Retinal pigment epithelial cell (primary cell): ENCODE measurements around the gene GNA12.
"Not testable (repeated sequence)": the region's sequence is repeated elsewhere in the genome, so short reads cannot be mapped to it uniquely, and the experiment has no call there.

Experiments used
- DNase-seq: peaks from one replicate; pipeline ENCODE4 v3.0.0-alpha.2; 2010; ENCODE audit warnings: low read depth
- H3K4me3 ChIP-seq: 2 replicates; pipeline ENCODE4 v1.5.1; 2011; ENCODE audit warnings: mild to moderate bottlenecking, low read length, control low read depth, moderate library complexity
- TF ChIP-seq, protein P1 (sequence below): conservative IDR thresholded peaks from 2 replicates; pipeline ENCODE4 v1.5.1; 2011; ENCODE audit warnings: low read depth, low read length, control low read depth, inconsistent platforms

GNA12 gene

DNA sequence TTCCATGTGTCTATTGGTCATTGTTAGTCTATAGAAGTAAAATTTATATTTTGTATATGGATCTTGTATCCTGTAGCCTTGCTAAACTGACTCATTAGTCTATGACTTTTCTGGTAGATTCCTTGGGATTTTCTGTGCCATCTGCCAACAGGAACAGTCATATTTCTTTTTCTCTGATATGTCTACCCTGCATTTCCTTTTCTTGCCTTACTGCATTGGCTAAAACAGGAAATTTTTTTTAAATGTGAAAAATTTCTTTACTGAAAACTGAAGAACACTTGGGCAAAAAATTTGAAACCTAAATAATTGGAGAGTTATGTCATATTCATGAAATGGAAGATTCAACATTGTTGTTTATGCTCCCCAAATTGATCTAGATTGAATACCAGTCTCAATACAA lies 88.6 kb downstream of the GNA12 start:
- TF ChIP-seq, protein P1, sequence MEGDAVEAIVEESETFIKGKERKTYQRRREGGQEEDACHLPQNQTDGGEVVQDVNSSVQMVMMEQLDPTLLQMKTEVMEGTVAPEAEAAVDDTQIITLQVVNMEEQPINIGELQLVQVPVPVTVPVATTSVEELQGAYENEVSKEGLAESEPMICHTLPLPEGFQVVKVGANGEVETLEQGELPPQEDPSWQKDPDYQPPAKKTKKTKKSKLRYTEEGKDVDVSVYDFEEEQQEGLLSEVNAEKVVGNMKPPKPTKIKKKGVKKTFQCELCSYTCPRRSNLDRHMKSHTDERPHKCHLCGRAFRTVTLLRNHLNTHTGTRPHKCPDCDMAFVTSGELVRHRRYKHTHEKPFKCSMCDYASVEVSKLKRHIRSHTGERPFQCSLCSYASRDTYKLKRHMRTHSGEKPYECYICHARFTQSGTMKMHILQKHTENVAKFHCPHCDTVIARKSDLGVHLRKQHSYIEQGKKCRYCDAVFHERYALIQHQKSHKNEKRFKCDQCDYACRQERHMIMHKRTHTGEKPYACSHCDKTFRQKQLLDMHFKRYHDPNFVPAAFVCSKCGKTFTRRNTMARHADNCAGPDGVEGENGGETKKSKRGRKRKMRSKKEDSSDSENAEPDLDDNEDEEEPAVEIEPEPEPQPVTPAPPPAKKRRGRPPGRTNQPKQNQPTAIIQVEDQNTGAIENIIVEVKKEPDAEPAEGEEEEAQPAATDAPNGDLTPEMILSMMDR = no peak
- no peak overlapping the region for H3K4me3 ChIP-seq
- DNase-seq = no peak

DNA sequence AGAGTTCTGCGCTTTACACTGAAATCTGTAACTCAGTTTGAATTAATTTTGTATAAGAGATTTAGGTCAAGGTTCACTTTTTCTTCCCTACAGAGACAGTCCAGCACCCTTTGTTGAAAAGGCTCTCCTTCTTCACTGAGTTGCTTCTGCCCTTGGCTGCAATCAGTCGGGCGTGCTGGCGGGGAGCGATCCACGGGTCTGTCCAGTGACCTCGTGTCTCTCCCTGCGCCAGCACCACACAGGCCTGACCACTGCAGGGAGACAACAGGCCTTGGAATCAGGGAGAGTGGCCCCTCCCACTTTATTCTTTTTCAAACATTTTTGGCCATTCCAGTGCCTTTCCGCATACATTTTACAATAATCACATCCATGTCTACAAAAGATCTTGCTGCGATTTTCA lies 89.2 kb downstream of the GNA12 start:
- TF ChIP-seq, protein P1 = no peak
- H3K4me3 ChIP-seq = no peak overlapping the region
- no peak for DNase-seq

DNA sequence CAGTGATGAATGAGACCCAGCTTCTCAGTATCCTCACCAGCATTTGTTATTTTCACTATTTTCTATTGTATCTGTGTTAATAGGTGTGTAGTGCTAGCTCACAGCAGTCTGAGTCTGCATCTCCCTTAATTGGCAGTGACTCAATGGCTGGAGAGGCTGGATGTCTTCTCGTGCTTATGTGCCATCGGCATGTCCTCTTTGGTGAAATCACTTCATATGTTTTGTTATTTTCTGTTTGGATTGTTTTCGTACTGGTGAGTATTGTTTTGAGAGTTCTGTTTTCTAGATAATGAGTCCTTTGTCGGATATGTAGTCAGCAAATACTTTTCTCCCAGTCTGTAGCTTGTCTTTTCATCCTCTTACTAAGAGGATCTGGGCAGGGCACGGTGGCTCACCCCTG lies 90.0 kb downstream of the GNA12 start:
- TF ChIP-seq, protein P1 = no peak
- DNase-seq = no peak
- H3K4me3 ChIP-seq = no peak overlapping the region

DNA sequence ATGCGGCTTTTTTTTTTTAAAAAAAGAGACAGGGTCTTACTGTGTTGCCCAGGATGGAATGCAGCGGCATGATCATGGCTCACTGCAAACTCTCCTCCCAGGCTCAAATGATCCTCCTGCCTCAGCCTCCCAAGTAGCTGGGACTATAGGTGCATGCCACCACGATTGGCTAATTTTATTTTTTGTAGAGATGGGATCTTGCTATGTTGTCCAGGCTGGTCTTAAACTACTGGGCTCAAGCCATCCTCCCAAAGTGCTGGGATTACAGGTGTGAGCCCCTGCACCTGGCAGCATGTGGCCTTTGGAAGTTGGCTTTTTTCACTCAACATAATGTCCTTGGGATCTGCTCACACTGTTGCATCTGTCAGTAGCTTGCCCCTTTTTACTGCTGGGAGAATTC lies 91.0 kb downstream of the GNA12 start:
- TF ChIP-seq, protein P1 = no peak
- DNase-seq = no peak
- no peak overlapping the region for H3K4me3 ChIP-seq

DNA sequence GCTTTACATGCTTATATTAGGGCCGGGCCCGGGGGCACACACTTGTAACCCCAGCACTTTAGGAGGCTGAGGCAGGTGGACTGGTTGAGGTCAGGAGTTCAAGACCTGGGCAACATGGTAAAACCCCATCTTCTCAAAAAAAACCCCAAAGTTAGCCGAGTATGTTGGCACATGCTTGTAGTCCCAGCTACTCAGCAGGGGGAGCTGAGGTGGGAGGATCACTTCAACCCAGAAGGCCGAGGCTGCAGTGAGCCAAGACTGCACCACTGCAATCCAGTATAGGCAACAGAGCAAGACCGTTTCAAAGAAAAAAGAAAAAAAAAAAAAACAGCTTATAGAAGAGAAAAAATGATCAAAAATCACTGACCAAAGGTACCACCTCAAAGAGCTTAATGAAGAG lies 93.0 kb downstream of the GNA12 start:
- no peak overlapping the region for H3K4me3 ChIP-seq
- TF ChIP-seq, protein P1 = no peak
- no peak for DNase-seq

DNA sequence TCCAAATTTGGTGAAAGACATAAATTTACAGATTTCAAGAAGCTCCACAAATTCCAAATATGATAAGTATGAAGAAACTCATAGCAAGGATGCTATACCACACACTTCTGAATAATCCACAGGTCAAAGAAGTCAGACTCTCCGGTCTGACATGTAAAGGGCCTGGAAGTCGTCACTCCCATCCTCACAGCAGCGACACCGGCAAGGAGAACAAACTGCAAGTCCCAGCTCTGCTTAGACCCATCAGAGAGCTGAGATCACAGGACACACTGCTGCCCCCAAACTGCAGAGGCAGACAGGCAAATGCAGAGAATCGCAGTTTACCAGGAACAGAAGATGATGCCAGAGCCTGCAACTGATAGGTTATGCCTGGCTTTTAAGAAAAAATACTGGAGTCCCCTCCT lies 94.1 kb downstream of the GNA12 start:
- no peak overlapping the region for H3K4me3 ChIP-seq
- TF ChIP-seq, protein P1 = no peak
- no peak for DNase-seq

DNA sequence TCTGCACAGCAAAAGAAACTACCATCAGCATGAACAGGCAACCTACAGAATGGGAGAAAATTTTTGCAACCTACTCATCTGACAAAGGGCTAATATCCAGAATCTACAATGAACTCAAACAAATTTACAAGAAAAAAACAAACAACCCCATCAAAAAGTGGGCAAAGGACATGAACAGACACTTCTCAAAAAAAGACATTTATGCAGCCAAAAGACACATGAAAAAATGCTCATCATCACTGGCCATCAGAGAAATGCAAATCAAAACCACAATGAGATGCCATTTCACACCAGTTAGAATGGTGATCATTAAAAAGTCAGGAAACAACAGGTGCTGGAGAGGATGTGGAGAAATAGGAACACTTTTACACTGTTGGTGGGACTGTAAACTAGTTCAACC lies 95.4 kb downstream of the GNA12 start:
- H3K4me3 ChIP-seq, DNase-seq: not testable (repeated sequence)

DNA sequence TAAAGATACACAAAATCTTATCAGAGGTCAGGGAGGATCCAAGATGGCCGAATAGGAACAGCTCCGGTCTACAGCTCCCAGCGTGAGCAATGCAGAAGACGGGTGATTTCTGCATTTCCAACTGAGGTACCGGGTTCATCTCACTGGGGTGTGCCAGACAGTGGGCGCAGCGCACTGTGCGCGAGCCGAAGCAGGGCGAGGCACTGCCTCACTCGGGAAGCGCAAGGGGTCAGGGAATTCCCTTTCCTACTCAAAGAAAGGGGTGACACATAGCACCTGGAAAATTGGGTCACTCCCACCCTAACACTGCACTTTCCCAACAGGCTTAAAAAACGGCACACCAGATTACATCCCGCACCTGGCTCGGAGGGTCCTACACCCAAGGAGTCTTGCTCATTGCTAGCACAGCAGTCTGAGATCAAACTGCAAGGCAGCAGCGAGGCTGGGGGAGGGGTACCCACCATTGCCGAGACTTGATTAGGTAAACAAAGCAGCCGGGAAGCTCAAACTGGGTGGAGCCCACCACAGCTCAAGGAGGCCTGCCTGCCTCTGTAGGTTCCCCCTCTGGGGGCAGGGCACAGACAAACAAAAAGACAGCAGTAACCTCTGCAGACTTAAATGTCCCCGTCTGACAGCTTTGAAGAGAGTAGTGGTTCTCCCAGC lies 100.5 kb downstream of the GNA12 start:
- not testable (repeated sequence) for H3K4me3 ChIP-seq, DNase-seq
